Prostate gland (tissue), 2 donors: Measurements from ENCODE around the gene FAM222A.

Experiments
- CTCF ChIP-seq, 4 experiments: fragments of 200-600 bp in 2 of 4; fragments of 450-650 bp in 2 of 4; sonication (generic) in 2 of 4; IDR thresholded peaks; 1 replicate in 3 of 4; 2 replicates in 1 of 4; pipeline ENCODE4 v1.5.1; 2016 to 2019; ENCODE audit warnings: antibody characterized with exemption in 4 of 4, mild to moderate bottlenecking in 2 of 4, moderate library complexity in 2 of 4
- POLR2A ChIP-seq: fragments of 450-650 bp; IDR thresholded peaks from one replicate; pipeline ENCODE4 v1.6.1; 2016; ENCODE audit warnings: antibody characterized with exemption, mild to moderate bottlenecking
- POLR2AphosphoS5 ChIP-seq: sonication (generic); formaldehyde crosslinking; IDR thresholded peaks from one replicate; pipeline ENCODE4 v1.6.1; 2017; ENCODE audit warnings: antibody characterized with exemption

GRCh38 chr12:109707470-109707821, 6.2 kb upstream of the FAM222A start:
- TF ChIP-seq CTCF (IDR thresholded peaks at IDR 0.05): no peak
- TF ChIP-seq POLR2AphosphoS5: no peak
- no peak for TF ChIP-seq POLR2A
